RWPE1 (cell line): ENCODE results near the gene HPSE2.

ENCODE experiments used
- CTCF ChIA-PET: fragments of 350-600 bp; sonication (Branson Sonifier 250); formaldehyde crosslinking; extraction: SDS; loops from one replicate; lab custom pipeline; 2021; lab: Yijun Ruan, JAX
- POLR2A ChIA-PET: fragments of 400-600 bp; formaldehyde crosslinking; extraction: SDS; loops from one replicate; lab custom pipeline; 2020; ENCODE audit warnings: antibody characterized with exemption; ENCODE audit not compliant: low non-redundant PET; lab: Yijun Ruan, JAX
- DNase-seq: peaks from one replicate; pipeline ENCODE4 v3.0.0; 2012; ENCODE audit warnings: low spot score
- H3K27ac ChIP-seq: fragments of 450-650 bp; 2 replicates; pipeline ENCODE4 v1.5.1; 2017
- TF ChIP-seq, protein P1 (sequence below): fragments of 450-650 bp; conservative IDR thresholded peaks from 2 replicates; pipeline ENCODE4 v1.5.1; 2017; ENCODE audit warnings: low read depth, mild to moderate bottlenecking

The HPSE2 gene

DNA sequence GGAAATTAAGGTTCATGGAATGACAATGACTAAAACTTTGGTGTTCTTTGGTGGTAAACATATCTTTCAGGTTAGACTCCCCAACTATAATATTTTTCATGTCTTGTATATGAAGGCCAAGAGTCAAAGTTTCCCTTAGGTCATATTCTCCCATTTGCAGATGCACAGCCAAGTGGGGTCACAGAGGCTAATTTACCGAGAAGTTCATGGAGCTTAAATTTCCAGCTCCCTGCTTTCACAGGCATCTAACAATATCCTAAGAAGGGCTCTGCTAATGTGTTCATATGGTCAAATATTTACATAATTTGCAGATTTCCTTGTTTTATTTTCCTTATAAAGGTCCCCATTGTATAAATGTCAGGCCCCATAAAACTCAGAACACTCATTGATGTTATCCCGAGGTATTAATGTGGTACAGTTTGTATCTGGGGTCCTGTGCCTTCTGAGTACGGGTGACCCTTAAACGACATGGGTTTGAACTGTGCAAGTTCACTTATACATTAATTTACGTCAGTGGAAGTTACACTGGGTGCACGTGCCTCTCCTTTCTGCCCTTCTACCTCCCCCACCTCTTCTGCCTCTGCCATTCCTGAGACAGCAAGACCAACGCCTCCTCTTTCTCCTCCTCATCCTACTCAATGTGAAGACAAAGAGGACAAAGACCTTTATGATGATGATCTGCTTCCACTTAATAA, 603.0 kb downstream of the HPSE2 start:
- TF ChIP-seq, protein P1, sequence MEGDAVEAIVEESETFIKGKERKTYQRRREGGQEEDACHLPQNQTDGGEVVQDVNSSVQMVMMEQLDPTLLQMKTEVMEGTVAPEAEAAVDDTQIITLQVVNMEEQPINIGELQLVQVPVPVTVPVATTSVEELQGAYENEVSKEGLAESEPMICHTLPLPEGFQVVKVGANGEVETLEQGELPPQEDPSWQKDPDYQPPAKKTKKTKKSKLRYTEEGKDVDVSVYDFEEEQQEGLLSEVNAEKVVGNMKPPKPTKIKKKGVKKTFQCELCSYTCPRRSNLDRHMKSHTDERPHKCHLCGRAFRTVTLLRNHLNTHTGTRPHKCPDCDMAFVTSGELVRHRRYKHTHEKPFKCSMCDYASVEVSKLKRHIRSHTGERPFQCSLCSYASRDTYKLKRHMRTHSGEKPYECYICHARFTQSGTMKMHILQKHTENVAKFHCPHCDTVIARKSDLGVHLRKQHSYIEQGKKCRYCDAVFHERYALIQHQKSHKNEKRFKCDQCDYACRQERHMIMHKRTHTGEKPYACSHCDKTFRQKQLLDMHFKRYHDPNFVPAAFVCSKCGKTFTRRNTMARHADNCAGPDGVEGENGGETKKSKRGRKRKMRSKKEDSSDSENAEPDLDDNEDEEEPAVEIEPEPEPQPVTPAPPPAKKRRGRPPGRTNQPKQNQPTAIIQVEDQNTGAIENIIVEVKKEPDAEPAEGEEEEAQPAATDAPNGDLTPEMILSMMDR = no peak
- ChIA-PET POLR2A (no interaction called here), CTCF (no interaction called here)
- DNase-seq = no peak
- H3K27ac ChIP-seq = no peak overlapping the region

DNA sequence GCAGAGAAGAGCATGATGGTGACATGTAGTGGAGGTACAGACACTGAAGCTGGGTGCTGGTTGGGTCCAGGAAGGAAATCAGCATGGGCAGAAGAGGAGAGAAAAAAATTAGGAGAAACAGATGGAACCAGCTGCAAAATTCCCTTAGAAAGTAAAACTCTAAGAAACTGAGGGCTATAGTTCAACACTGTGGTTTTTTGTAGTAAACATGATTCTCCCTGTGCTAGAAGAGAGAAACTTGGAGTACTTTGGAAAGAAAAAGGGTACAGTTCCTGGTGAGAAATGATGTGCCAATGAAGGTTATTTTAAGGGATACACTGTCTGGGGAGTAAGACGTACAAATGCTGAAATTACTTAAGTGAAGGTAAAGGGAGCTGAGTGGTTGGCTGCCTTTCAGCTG, 607.4 kb downstream of the HPSE2 start:
- POLR2A ChIA-PET = no interaction called here
- no peak for DNase-seq
- no peak overlapping the region for H3K27ac ChIP-seq
- TF ChIP-seq, protein P1 = no peak
- CTCF ChIA-PET = interaction anchor here (0.8 kb wide), 1 partner anchor 120 kb away, joined by 3 read pairs; no protein-coding TSS in a partner anchor

DNA sequence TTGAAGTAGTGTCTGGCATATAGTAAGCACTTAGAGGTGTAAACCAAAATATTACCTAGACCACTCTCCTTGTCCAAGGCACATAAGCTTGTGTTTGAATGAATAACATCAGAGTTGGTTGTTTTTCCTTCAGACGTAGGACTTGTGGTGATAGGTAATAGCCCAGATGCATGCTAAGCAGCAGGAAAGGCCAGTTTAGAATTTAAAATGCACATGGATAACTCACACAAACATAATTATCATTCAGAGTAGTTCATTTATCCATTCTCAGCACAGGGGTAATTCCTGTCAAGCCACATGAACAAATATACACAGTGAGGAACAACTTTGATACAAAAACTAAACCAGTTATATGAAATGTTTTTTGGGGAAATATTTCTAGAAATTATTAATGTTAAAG, 607.9 kb downstream of the HPSE2 start:
- POLR2A ChIA-PET = no interaction called here
- CTCF ChIA-PET = no interaction called here
- TF ChIP-seq, protein P1 = no peak
- no peak overlapping the region for H3K27ac ChIP-seq
- DNase-seq = no peak

DNA sequence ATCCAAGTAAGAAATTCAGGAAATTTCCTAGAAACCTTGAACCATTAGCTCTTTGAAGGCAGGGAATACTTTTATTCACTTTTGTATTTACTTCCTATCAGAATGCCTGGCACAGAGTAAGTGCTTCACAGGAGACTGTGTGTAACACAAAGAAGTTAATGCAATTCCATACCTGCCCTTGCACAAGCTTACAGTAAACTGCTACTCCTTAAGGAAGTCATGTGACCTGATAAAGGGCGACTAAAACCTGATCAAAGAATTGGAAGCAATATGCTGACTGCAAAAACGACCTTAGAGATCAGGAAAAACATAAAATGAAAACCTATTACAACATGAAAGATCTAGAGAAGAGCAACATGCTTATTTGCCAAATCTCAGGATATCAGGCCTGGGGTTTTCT, 610.7 kb downstream of the HPSE2 start:
- CTCF ChIA-PET = interaction anchor here (0.6 kb wide), 1 partner anchor 17 kb away, joined by 4 read pairs; no protein-coding TSS in a partner anchor
- POLR2A ChIA-PET = no interaction called here
- no peak overlapping the region for H3K27ac ChIP-seq
- TF ChIP-seq, protein P1 = no peak
- no peak for DNase-seq

DNA sequence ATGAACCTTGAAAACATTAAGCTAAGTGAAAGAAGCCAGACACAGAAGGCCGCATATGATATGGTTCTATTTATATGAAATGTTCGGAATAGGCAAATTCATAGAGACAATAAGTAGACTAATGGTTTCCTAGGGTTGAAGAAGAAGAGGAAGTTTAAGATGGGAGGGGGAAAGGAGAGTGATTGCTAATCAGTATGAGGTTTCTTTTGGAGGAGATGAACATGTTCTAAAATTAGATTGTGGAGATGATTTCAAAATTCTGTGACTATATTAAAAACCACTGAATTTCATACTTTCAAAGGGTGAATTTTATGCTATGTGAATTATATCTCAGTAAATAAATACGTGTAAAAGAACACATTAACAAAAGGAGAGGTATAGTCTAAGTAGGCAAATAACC, 612.5 kb downstream of the HPSE2 start:
- ChIA-PET CTCF (interaction anchor here (0.6 kb wide), 1 partner anchor 56 kb away, joined by 4 read pairs; no protein-coding TSS in a partner anchor), POLR2A (no interaction called here)
- no peak for DNase-seq
- TF ChIP-seq, protein P1 = no peak
- no peak overlapping the region for H3K27ac ChIP-seq

DNA sequence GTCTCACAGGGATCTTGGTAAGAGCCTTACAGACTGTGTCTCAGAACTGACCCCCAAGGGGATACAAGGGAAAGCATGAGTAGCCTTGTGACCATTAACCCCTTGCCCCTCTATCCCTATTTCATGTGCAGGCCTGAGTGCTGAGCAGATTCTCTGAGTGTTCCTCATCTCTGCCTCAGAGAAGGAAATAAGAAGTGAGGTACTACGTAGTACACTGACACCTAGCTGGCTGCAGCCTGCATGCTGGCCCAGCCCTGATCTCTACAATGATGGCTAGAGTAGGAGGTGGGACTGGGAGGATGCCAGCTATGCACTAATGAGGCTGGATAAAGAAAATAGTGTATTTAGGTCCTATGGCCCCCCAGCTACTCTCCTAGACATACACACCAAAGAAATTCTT, 614.0 kb downstream of the HPSE2 start:
- no peak for DNase-seq
- ChIA-PET CTCF (no interaction called here), POLR2A (no interaction called here)
- TF ChIP-seq, protein P1 = no peak
- H3K27ac ChIP-seq = no peak overlapping the region
